ENCODE results near the gene MUC16. TPM values are rescaled to one million over a fixed set of nuclear protein-coding genes. Genes with fewer than 3 reads are reported as not detected.
A peak's percentile ranks its signal among the peaks of the same experiment; 100 is the strongest.
"Not testable (repeated sequence)": the region's sequence is repeated elsewhere in the genome, so short reads cannot be mapped to it uniquely, and the experiment has no call there.

Gene MUC16
- not detected in 2 replicates for total RNA-seq (2014; rRNA removed; shearing (Covaris generic))

DNA sequence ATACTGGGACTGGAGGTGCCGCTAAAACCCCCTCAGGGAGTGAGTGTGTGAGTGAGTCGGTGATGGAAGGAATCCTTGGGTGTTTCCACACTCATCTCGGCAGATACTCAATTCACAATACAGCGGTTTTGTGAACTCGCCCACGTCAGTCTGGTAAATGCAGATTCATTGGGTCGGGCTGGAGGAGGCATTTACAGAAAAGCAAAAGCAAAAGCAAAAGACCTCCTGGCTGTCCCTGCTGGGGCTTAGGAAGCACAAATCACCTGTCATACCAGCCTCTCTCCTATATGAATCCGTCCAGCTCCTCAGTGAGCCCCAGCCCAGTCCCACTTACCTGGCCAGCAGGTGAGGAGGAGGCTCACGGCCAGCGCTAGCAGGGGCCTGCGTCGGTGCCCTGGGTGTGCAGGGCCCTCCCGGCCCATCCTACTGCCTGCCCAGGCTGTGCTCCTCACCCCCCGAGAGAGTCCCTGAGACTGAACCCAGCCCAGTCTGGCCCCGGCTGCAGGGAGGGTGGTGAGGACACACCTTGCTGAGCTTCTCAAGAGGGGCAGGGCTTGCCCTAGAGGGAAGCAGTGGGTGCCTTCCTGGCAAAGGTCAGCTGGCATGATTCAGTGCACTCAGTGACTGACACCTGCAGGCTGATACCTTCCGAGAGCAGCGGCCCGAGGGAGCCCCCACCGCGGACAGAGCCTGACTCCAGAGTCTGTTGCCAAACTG lies at the start of gene MUC16:
Gene MUC16 (minus strand): TSS at position 475 of the 717 bp plus-strand sequence.
- no peaks in the 10 kb centered on the region for H3K9me3 ChIP-seq (replicated peaks)
- H3K27me3 ChIP-seq = peaks cover 6% of the 10 kb centered on the region; the same call in 1 of the 2 replicates
- H3K36me3 ChIP-seq = no peaks in the 10 kb centered on the region
- no peak within 1 kb of the TSS for H3K27ac ChIP-seq
- DNase-seq = no peak
- H3K4me1 ChIP-seq = no peaks in the 10 kb centered on the region
- no peak within 1 kb of the TSS for H3K4me3 ChIP-seq

DNA sequence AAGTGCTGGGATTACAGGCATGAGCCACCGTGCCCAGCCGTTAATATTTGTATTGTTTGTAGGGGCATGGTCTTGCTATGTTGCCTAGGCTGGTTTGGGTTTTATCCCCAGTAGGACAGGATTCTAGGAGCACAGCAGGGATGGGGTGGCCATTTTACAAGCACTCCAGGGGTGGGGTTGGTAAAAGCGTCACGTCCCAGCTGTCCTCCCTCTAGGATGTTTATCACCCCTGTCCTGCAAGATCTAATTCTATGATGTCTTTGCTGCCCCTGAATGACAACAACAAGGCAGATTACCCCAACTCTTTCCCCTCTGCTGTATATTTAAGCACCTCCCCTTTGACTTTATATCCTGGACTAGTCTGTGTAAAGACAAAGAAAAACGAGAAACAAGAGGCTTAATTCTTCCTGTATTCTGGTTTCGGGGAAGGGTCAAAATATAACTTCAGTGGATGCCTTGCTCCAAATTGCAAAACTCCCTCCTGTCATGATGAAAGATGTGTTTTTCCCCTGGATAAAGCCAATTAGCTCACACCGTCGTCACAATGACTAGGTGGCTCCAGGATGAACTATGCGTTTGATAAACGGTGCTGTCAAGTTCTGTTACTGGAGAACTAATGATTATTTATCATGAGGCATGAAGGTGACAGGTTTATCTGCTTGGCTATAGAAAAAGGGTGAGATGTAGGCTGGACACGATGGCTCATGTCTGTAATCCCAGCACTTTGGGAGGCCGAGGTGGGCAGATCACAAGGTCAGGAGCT lies 48.9 kb upstream of the MUC16 start:
- no peaks in the 10 kb centered on the region for H3K4me1 ChIP-seq
- no peak overlapping the region for H3K4me3 ChIP-seq
- H3K9me3 ChIP-seq (replicated peaks) = no peaks in the 10 kb centered on the region
- no peak overlapping the region for H3K27ac ChIP-seq
- no peaks in the 10 kb centered on the region for H3K36me3 ChIP-seq
- no peak for DNase-seq
- H3K27me3 ChIP-seq = no peaks in the 10 kb centered on the region

DNA sequence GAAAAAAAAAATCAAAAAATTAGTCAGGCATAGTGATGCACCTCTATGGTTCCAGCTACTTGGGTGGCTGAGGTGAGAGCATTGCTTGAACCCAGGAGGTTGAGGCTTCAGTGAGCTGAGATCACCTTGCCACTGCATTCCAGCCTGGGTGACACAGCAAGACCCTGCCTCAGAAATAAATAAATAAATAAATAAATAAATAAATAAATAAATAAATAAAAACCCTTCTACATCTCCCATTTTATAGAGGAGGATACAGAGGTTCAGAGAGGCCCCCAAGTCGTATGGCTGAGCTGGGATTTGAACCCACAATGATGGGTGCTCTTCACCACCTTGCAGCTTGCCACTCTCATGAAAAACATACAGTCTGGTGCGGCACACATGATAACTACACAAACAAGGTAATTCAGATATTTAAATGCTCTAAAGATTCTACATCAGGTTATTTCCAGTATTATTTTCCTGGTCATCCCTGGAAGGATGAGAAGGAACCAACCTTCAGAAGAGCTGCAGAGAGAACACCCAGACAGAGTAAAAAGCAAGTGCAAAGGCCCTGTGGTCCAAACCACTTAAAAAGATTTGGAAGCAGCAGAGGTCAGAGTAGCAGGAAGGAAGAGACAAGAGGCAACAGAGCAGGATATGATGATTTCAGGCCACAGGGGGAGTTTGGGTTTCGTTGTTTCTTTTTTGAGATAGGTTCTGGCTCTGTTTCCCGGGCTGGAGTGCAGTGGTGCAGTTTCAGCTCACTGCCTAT lies 47.5 kb upstream of the MUC16 start:
- Histone ChIP-seq H3K27ac (no peak overlapping the region), H3K36me3 (no peaks in the 10 kb centered on the region), H3K27me3 (no peaks in the 10 kb centered on the region), H3K4me3 (no peak overlapping the region), H3K4me1 (no peaks in the 10 kb centered on the region), H3K9me3 (replicated peaks) (no peaks in the 10 kb centered on the region)
- DNase-seq = no peak

DNA sequence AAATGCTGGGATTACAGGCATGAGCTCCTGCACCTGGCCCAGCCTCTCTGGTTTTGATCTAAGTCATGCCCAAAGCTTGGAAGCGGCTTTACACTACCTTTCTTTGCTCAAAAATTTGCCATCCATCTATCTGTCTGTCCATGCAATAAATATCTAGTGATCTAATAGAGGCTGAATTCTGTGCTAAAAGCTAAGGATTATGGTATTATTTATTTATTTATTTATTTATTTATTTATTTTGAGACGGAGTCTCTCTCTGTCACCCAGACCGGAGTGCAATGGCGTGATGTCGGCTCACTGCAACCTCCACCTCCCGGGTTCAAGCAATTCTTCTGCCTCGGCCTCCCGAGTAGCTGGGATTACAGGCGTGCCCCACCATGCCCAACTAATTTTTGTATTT lies 45.9 kb upstream of the MUC16 start:
- H3K4me1 ChIP-seq; H3K36me3 ChIP-seq; H3K4me3 ChIP-seq; DNase-seq; H3K27me3 ChIP-seq; H3K9me3 ChIP-seq (replicated peaks); H3K27ac ChIP-seq: not testable (repeated sequence)

DNA sequence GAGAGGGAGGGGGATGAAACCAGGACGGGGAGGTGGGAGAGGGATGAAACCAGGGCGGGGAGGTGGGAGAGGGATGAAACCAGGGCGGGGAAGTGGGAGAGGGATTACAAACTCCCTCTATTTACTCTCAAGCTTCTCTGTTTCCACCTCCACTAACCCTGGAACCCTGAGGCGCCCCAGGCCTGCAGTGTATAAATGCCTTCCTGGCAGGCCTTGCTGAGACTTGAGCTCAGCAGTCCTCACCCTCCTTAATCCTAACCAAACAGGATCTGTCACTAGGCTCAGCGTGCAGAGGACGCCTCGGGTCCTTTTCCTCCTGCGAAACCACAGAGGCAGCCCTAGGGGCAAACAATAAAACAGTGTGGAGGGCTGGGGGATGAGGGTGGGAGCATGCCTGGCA lies 44.6 kb upstream of the MUC16 start:
- Histone ChIP-seq H3K4me3 (no peak overlapping the region), H3K27ac (no peak overlapping the region), H3K27me3 (no peaks in the 10 kb centered on the region), H3K4me1 (no peaks in the 10 kb centered on the region), H3K9me3 (replicated peaks) (no peaks in the 10 kb centered on the region), H3K36me3 (no peaks in the 10 kb centered on the region)
- DNase-seq = peak; percentile 8 to 21

DNA sequence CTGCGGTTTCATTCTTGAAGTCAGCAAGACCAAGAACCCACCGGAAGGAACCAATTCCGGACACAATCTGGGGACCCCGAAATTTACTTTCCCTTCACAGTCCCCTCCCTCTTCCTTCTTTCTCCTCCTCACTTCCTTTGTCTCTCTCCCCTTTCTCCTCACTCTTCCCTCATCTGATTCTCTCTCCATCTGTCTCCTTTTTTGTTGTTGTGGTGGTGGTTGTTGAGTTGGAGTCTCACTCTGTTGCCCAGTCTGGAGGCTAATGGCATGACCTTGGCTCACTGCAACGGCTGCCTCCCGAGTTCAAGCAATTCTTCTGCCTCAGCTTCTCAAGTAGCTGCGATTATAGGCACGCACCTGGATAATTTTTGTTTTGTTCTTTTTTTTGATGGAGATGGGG lies 44.0 kb upstream of the MUC16 start:
- H3K9me3 ChIP-seq (replicated peaks) = no peaks in the 10 kb centered on the region
- H3K36me3 ChIP-seq = no peaks in the 10 kb centered on the region
- no peak overlapping the region for H3K27ac ChIP-seq
- no peaks in the 10 kb centered on the region for H3K27me3 ChIP-seq
- H3K4me3 ChIP-seq = no peak overlapping the region
- no peaks in the 10 kb centered on the region for H3K4me1 ChIP-seq
- DNase-seq = no peak

DNA sequence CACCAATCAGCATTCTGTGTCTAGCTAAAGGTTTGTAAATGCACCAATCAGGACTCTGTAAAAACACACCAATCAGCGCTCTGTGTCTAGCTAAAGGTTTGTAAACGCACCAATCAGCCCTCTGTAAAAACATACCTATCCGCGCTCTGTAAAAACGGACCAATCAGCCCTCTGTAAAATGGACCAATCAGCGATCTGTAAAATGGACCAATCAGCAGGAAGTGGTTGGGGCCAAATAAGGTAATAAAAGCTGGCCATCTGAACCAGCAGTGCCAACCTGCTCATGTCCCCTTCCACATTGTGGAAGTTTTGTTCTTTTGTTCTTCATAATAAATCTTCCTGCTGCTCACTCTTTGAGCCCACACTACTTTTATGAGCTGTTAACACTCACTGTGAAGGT lies 43.5 kb upstream of the MUC16 start:
- not testable (repeated sequence) for H3K27ac ChIP-seq; DNase-seq; H3K4me3 ChIP-seq; H3K4me1 ChIP-seq; H3K9me3 ChIP-seq (replicated peaks); H3K36me3 ChIP-seq; H3K27me3 ChIP-seq

DNA sequence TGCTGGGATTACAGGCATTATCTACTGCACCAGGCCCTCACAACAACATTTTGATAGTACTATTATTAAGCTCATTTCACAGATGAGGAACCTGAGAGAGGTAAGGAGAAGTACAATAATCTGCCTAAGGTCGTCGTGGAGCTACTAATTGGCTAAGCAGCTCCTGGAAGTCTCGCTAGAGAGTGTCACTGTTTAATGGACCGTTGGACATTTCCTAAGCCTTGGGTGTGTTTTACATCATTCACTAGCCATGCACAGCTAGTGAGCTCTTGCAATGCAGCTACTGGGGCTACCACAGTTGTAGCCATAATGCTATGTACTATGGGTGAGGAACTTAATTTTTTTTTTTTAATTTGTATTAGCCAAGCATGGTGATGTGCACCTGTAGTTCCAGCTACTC lies 42.7 kb upstream of the MUC16 start:
- H3K36me3 ChIP-seq = no peaks in the 10 kb centered on the region
- no peaks in the 10 kb centered on the region for H3K9me3 ChIP-seq (replicated peaks)
- no peaks in the 10 kb centered on the region for H3K27me3 ChIP-seq

DNA sequence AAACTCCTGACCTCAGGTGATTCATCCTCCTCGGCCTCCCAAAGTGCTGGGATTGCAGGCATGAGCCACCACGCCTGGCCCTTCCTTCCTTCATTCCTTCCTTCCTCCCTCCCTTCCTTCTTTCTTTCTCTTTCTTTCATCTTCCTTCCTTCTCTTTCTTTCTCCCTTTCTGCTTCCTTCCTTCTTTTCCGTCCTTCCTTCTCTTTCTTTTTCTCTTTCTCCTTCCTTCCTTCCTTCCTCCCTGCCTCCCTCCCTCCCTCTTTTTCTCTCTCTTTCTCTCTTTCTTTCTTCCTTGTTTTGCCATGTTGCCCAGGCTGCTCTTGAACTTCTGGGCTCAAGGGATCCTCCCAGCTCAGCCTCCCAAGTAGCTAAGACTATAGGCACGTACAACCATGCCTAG lies 36.5 kb upstream of the MUC16 start:
- no peak overlapping the region for H3K4me3 ChIP-seq
- H3K27me3 ChIP-seq = no peaks in the 10 kb centered on the region
- no peaks in the 10 kb centered on the region for H3K4me1 ChIP-seq
- H3K27ac ChIP-seq = no peak overlapping the region
- no peaks in the 10 kb centered on the region for H3K36me3 ChIP-seq
- H3K9me3 ChIP-seq (replicated peaks) = no peaks in the 10 kb centered on the region
- no peak for DNase-seq

More for the DNA sequence above, 42.7 kb upstream of the MUC16 start:
- no peak for DNase-seq
- Histone ChIP-seq H3K4me1 (no peaks in the 10 kb centered on the region), H3K27ac (no peak overlapping the region), H3K4me3 (no peak overlapping the region)

DNA sequence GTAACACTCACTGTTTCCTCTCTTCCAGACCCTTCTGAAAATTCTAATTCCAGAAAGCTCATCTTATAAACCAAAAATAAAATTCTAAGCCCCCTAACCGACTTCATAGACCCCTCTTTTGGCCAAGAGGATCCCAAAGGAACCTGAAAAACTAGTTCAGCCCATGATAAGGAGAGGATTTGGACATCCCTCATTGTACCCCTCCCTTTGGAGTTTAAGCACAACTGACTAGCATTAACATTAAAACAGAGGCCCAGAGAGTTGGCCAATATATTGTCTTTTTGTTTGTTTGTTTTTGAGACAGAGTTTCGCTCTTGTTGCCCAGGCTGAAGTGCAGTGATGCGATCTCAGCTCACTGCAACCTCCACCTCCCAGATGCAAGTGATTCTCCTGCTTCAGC lies 34.2 kb upstream of the MUC16 start:
- no peak overlapping the region for H3K27ac ChIP-seq
- H3K4me3 ChIP-seq = no peak overlapping the region
- DNase-seq = no peak
- H3K4me1 ChIP-seq = no peaks in the 10 kb centered on the region
- H3K9me3 ChIP-seq (replicated peaks) = no peaks in the 10 kb centered on the region
- no peaks in the 10 kb centered on the region for H3K27me3 ChIP-seq
- H3K36me3 ChIP-seq = no peaks in the 10 kb centered on the region

DNA sequence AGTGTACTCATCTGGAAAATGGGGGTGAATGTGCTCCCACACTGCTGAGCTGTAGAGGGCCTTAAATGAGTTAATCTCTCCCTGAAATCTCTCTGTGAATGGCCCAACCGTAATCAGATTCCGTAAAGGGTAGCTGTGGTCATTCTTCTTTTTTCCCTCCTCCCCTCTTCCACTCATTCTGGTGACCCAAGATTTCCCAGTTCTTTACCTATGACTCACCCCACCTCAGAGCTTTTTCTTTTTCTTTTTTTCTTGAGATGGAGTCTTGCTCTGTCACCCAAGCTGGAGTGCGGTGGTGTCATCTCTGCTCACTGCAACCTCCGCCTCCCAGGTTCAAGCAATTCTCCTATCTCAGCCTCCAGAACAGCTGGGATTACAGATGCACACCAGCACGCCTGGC lies 33.3 kb upstream of the MUC16 start:
- no peaks in the 10 kb centered on the region for H3K4me1 ChIP-seq
- H3K4me3 ChIP-seq = no peak overlapping the region
- DNase-seq = no peak
- H3K36me3 ChIP-seq = no peaks in the 10 kb centered on the region
- H3K27ac ChIP-seq = no peak overlapping the region
- H3K9me3 ChIP-seq (replicated peaks) = no peaks in the 10 kb centered on the region
- H3K27me3 ChIP-seq = no peaks in the 10 kb centered on the region

DNA sequence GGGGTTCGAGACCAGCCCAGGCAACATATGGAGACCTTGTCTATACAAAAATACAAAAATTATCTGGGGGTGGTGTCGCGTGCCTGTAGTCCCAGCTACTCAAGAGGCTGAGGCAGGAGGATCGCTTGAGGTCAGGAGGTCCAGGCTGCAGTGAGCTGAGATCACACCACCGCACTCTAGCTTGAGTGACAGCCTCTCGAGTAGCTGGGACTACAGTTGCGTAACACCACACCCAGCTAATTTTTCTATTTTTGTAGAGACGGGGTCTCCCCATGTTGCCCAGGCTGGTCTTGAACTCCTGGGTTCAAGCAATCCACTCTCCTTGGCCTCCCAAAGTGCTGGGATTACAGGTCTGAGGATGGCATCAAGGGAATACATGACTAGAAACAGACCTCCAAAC lies 30.8 kb upstream of the MUC16 start:
- Histone ChIP-seq H3K9me3 (replicated peaks) (no peaks in the 10 kb centered on the region), H3K4me3 (no peak overlapping the region), H3K27ac (no peak overlapping the region), H3K36me3 (no peaks in the 10 kb centered on the region), H3K27me3 (no peaks in the 10 kb centered on the region), H3K4me1 (no peaks in the 10 kb centered on the region)
- DNase-seq = no peak

DNA sequence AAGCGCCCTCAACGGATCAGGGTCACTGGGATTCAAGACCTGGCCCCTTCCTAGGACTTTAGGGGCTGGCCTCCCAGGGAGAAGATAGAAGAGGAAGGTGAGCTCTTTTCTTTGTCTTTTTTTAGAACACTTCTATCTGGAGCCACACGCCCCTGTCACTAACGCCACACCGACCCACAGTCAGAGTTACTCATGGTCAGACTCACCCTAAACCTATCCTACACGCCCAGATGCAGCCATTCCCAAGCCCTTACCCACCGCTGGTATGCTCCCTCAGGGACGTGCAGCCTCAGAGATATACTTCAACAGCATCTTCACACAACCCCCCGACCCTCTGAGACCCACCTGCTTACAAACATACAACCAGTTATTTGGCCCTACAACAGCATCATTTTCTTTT lies 29.9 kb upstream of the MUC16 start:
- Histone ChIP-seq H3K4me3 (no peak overlapping the region), H3K36me3 (no peaks in the 10 kb centered on the region), H3K27me3 (no peaks in the 10 kb centered on the region), H3K9me3 (replicated peaks) (no peaks in the 10 kb centered on the region), H3K4me1 (no peaks in the 10 kb centered on the region), H3K27ac (no peak overlapping the region)
- no peak for DNase-seq

DNA sequence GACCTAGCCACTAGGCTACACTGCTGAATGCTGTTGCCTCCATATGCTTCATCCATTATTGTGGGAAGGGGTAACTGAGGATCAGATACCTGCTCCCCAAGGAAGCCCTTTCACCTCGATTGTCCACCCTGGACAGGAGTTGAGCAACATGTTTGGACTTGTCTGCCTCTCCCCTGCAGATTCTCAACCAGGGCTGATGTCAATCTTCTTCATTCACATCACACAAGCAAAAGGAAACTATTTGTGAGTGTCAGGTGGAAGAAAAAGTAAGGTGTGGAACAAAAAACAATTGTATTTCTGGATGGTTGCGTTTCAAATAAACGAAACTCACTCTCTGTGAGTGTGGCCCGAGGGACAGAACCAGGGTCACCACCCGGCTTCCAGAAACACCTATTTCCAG lies 29.5 kb upstream of the MUC16 start:
- Histone ChIP-seq H3K4me3 (no peak overlapping the region), H3K9me3 (replicated peaks) (no peaks in the 10 kb centered on the region), H3K27ac (no peak overlapping the region), H3K36me3 (no peaks in the 10 kb centered on the region), H3K27me3 (no peaks in the 10 kb centered on the region), H3K4me1 (no peaks in the 10 kb centered on the region)
- no peak for DNase-seq

DNA sequence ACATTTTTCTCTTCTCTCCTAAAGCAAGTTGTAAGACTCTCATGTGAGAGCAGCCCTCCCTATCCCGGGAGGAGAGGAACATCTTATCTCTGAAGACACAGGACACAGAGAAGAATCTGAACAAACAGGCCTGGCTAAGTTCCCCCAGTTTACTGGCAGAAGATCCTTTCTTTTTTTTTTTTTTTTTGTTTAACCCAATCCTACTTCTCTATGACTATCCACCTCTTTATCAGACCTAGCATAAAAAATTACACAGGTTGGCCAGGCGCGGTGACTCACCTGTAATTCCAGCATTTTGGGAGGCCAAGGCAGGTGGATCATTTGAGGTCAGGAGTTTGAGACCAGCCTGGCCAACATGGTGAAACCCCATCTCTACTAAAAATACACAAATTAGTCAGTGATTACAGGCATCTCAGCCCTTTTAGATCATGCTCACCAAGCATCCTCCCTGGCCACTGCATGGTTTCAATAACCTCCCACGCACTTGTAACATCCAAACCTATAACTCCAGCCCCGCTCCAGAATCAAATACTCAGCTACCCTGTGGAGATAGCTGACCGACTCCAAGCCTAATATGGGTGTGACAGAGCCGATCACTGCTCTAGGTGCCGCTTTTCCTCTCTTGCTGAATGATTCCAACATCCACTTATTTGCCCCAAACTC lies 27.3 kb upstream of the MUC16 start:
- Histone ChIP-seq H3K27me3 (no peaks in the 10 kb centered on the region), H3K4me1 (no peaks in the 10 kb centered on the region), H3K9me3 (replicated peaks) (no peaks in the 10 kb centered on the region), H3K4me3 (no peak overlapping the region), H3K27ac (no peak overlapping the region), H3K36me3 (no peaks in the 10 kb centered on the region)
- no peak for DNase-seq
